BE2C (cell line): Measurements from ENCODE around the gene KCNA4.

Experiments
- DNase-seq: peaks from one replicate; pipeline ENCODE4 v3.0.0-alpha.2; 2020
- H3K27me3 ChIP-seq: fragments of 250-450 bp; sonication (Bioruptor Pico); 2 replicates; pipeline ENCODE4 v1.5.1; 2020; ENCODE audit warnings: mild to moderate bottlenecking
- H3K36me3 ChIP-seq: fragments of 250-450 bp; sonication (Bioruptor Pico); 2 replicates; pipeline ENCODE4 v1.5.1; 2020; ENCODE audit warnings: mild to moderate bottlenecking
- H3K4me1 ChIP-seq: fragments of 250-450 bp; sonication (Bioruptor Pico); 2 replicates; pipeline ENCODE4 v1.5.1; 2020
- H3K4me3 ChIP-seq: 2 replicates; pipeline ENCODE4 v1.5.1; 2011; ENCODE audit warnings: low read depth, low read length
- H3K9me3 ChIP-seq: fragments of 250-450 bp; sonication (Bioruptor Pico); 2 replicates; pipeline ENCODE4 v1.5.1; 2020
- TF ChIP-seq, protein P1 (sequence below): IDR thresholded peaks from 2 replicates; pipeline ENCODE4 v1.5.1; 2012; ENCODE audit warnings: mild to moderate bottlenecking, low read depth, low read length

Gene KCNA4

DNA sequence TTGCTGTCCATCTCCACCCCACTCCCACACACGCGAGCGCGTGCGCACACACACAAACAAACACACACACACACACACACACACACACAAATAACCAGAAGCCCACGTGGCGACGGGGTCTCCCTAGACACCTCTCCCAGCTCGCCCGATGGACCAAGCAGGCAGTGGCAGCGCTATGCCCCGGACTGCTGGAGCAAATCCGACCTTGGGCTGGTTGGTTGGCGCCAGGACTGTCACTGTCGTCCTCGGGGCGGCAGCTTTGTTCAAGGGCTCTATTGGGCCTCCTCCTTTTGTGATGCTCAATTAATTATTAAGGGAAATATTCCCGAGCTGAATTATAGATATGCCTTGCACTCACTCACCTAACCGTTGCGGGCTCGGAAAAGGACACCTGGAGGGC is 1.7 kb upstream of the KCNA4 start:
- no peaks in the 10 kb centered on the region for H3K36me3 ChIP-seq
- TF ChIP-seq, protein P1, sequence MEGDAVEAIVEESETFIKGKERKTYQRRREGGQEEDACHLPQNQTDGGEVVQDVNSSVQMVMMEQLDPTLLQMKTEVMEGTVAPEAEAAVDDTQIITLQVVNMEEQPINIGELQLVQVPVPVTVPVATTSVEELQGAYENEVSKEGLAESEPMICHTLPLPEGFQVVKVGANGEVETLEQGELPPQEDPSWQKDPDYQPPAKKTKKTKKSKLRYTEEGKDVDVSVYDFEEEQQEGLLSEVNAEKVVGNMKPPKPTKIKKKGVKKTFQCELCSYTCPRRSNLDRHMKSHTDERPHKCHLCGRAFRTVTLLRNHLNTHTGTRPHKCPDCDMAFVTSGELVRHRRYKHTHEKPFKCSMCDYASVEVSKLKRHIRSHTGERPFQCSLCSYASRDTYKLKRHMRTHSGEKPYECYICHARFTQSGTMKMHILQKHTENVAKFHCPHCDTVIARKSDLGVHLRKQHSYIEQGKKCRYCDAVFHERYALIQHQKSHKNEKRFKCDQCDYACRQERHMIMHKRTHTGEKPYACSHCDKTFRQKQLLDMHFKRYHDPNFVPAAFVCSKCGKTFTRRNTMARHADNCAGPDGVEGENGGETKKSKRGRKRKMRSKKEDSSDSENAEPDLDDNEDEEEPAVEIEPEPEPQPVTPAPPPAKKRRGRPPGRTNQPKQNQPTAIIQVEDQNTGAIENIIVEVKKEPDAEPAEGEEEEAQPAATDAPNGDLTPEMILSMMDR = no peak
- H3K9me3 ChIP-seq = no peaks in the 10 kb centered on the region
- no peak for DNase-seq
- no peak overlapping the region for H3K4me3 ChIP-seq
- H3K4me1 ChIP-seq = no peaks in the 10 kb centered on the region
- H3K27me3 ChIP-seq = no peaks in the 10 kb centered on the region

DNA sequence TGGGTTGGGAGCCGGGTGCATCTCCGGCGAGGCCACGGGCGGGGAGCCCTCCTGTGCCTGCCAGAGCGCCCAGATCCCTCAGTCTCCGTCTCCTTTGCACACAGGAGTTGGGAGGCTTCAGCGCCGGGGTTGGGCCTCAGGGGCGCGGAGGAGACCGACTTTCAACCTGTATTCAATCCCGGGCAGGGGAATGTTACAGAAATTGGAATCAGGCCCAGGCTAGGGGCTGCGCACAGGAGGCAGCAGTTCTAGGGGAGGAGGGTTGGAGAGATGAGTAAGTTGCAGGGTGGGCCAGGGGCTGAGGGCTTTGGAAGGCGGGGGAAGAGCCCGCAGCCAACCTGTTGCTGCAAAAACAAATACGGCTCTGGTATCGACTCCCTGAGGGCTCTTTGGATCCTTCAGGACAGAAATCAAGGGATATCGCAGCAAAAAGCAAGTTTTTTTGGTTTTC is 640 bp upstream of the KCNA4 start:
- H3K4me3 ChIP-seq = no peak overlapping the region
- TF ChIP-seq, protein P1 = no peak
- no peaks in the 10 kb centered on the region for H3K36me3 ChIP-seq
- H3K4me1 ChIP-seq = no peaks in the 10 kb centered on the region
- H3K27me3 ChIP-seq = no peaks in the 10 kb centered on the region
- H3K9me3 ChIP-seq = no peaks in the 10 kb centered on the region
- no peak for DNase-seq

DNA sequence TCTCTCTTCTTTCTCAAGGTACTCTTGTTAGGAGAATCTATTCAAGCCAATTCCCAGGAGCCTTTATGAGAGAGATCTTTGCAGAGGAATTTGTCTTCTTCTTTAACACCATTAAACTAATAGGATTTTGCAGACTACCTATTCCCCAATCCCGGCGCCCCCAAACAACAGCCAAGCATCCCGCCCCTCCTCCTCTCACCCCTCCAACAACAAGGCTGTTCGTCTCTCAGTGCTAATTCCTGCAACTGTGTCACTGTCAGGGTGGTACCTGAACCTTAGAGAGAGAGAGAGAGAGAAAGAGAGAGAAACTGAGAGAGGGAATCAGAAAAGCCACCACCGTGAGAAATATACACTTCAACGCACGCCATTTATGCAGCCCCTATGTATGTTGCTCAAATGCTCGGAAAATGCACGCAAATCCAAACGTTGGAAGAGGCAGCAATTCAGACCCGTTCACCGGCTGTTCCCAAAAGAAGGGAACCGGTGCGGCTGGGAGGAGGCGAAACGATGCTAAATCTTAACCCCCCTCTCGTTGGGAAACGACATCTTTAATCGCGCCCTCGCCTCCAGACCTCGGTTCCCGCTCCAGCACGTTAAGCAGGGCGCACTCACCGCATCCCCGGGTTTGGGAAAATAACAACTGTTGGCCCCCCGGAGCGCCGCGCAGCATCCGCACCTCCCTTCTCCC is 961 bp downstream of the KCNA4 start:
- H3K36me3 ChIP-seq = no peaks in the 10 kb centered on the region
- TF ChIP-seq, protein P1 = no peak
- H3K9me3 ChIP-seq = no peaks in the 10 kb centered on the region
- no peaks in the 10 kb centered on the region for H3K27me3 ChIP-seq
- no peak for DNase-seq
- H3K4me3 ChIP-seq = no peak overlapping the region
- no peaks in the 10 kb centered on the region for H3K4me1 ChIP-seq

DNA sequence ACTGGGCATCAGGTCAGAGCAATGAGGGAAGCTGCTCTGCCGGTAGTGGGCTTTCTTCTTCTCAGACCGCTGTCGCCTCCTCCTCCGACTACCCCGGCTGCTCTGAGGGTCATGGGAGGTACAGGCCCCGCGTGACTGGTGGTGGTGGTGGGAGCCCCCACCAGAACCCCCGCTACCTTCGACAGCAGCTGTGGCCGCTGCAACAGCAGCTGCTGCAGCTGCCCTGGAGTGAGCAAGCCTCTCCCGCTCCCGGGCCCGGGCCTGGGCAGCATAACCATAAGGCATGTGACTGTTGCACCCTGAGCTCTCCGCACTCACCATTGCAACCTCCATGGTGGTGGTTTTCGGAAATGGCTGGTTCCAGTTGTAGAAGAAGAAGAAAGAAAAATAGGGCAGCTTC is 4.5 kb downstream of the KCNA4 start:
- H3K4me1 ChIP-seq = no peaks in the 10 kb centered on the region
- TF ChIP-seq, protein P1 = no peak
- H3K4me3 ChIP-seq = no peak overlapping the region
- DNase-seq = no peak
- no peaks in the 10 kb centered on the region for H3K36me3 ChIP-seq
- no peaks in the 10 kb centered on the region for H3K9me3 ChIP-seq
- H3K27me3 ChIP-seq = no peaks in the 10 kb centered on the region

DNA sequence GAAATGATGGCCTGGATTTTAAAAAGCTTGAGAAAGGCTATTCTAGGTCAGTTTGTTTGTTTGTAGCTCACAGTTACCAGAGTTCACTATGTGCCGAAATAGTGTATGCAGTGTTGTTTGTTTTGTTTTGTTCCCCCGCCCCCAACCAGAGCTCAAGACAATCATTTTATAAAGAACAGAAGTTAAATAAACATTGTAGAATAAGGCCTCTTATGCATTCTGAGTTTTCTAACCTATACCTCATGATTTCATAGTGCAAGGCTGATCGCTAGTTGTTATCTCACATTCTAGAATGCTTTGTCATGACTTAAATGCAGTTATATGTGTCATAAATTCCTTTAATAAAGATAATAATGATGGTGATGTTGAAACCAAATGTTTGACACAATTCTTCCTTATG is 7.8 kb downstream of the KCNA4 start:
- TF ChIP-seq, protein P1 = no peak
- Histone ChIP-seq H3K9me3 (no peaks in the 10 kb centered on the region), H3K4me1 (no peaks in the 10 kb centered on the region), H3K4me3 (no peak overlapping the region), H3K36me3 (no peaks in the 10 kb centered on the region), H3K27me3 (no peaks in the 10 kb centered on the region)
- DNase-seq = no peak

DNA sequence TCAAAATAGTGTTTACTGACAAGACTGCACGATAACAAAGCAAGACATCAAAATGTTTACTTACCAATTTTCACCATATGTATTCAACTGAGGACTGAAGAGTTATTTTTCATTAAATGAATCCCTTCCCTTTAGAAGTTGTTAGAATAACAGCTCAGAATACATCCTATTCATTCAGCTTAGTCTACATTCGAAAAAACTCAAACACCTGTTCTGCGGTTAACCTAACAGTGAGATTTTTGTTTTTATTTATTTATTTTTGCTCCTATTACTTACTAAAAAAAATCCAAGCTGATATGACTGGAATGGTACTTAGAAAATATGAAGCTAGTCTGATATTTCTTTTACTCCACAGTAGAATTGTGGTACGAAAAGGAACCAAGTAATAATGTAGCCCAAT is 10.0 kb downstream of the KCNA4 start:
- no peaks in the 10 kb centered on the region for H3K27me3 ChIP-seq
- no peak for DNase-seq
- H3K9me3 ChIP-seq = no peaks in the 10 kb centered on the region
- TF ChIP-seq, protein P1 = no peak
- no peaks in the 10 kb centered on the region for H3K4me1 ChIP-seq
- no peaks in the 10 kb centered on the region for H3K36me3 ChIP-seq
- H3K4me3 ChIP-seq = no peak overlapping the region
